OCI-LY1 (cell line): ENCODE measurements around the gene SIGLEC15.

Experiments
- EZH2 ChIP-seq: fragments of 200-600 bp; sonication (generic), shearing (Covaris generic); IDR thresholded peaks from 2 replicates; pipeline ENCODE4 v1.8.0; 2017; ENCODE audit warnings: borderline replicate concordance, mixed run types, mild to moderate bottlenecking, antibody characterized with exemption, low read length, moderate library complexity, mixed read lengths
- TF ChIP-seq, protein P1 (sequence below): fragments of 200-600 bp; sonication (generic), shearing (Covaris generic); IDR thresholded peaks from 2 replicates; pipeline ENCODE4 v1.5.1; 2017; ENCODE audit warnings: mild to moderate bottlenecking, antibody characterized with exemption, low read length, moderate library complexity, mixed read lengths

DNA sequence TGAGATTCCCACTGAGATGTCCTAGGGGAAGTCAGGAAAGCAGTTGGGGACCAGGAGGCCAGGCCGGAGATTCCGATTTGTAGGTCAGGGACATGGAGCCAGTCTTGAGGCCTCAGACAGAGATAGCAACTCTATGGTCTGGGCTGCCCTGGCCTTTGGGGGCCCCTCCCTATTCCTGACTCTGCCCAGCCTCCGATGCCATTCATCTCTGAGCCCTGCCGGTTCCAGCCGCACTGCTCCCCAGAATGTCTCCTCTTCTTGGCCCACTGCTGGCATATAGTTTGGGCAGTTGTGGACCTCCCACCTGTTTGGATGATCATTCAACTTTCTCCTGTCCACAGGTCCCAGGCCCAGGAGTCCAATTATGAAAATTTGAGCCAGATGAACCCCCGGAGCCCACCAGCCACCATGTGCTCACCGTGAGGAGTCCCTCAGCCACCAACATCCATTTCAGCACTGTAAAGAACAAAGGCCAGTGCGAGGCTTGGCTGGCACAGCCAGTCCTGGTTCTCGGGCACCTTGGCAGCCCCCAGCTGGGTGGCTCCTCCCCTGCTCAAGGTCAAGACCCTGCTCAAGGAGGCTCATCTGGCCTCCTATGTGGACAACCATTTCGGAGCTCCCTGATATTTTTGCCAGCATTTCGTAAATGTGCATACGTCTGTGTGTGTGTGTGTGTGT is 16.4 kb downstream of the SIGLEC15 start:
- no peak for TF ChIP-seq EZH2
- TF ChIP-seq, protein P1, sequence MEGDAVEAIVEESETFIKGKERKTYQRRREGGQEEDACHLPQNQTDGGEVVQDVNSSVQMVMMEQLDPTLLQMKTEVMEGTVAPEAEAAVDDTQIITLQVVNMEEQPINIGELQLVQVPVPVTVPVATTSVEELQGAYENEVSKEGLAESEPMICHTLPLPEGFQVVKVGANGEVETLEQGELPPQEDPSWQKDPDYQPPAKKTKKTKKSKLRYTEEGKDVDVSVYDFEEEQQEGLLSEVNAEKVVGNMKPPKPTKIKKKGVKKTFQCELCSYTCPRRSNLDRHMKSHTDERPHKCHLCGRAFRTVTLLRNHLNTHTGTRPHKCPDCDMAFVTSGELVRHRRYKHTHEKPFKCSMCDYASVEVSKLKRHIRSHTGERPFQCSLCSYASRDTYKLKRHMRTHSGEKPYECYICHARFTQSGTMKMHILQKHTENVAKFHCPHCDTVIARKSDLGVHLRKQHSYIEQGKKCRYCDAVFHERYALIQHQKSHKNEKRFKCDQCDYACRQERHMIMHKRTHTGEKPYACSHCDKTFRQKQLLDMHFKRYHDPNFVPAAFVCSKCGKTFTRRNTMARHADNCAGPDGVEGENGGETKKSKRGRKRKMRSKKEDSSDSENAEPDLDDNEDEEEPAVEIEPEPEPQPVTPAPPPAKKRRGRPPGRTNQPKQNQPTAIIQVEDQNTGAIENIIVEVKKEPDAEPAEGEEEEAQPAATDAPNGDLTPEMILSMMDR, result no peak
